HCT116 (cell line): ENCODE data around the gene LINGO4. TPM values are rescaled to one million over a fixed set of nuclear protein-coding genes. Genes with fewer than 3 reads are reported as not detected.

ENCODE experiments used
- ATAC-seq: fragments of 200-7000 bp; cut with Tn5 transposase; 2 replicates; pipeline ENCODE4 v1.9.1; 2020; ENCODE audit warnings: mild to moderate bottlenecking, moderate library complexity
- BruUV-seq: library from RNA; stranded (reverse); fragments of 400-500 nt; replicated peaks from 2 replicates; lab custom pipeline; 2021; lab: Mats Ljungman, UMichigan
- CTCF ChIA-PET: fragments of 300-600 bp; sonication (Branson Sonifier 250); formaldehyde crosslinking; loops from one replicate; lab custom pipeline; 2021; ENCODE audit warnings: antibody characterized with exemption; lab: Charles Lee
- POLR2A ChIA-PET: fragments of 300-600, 350-600 bp; sonication (Branson Sonifier 250); formaldehyde crosslinking; loops from one replicate; lab custom pipeline; 2021; ENCODE audit warnings: antibody characterized with exemption; lab: Charles Lee
- RAD21 ChIA-PET, 2 experiments: fragments of 300-600 bp; sonication (Branson Sonifier 250); formaldehyde crosslinking; loops; one replicate each; lab custom pipeline; 2023; ENCODE audit warnings: low total read pairs in 2 of 2; ENCODE audit not compliant: uncharacterized antibody in 2 of 2, unreplicated experiment in 2 of 2, low non-redundant PET in 1 of 2; lab: Charles Lee
- DNase-seq: peaks from one replicate; pipeline ENCODE4 v3.0.0-alpha.2; 2010; ENCODE audit warnings: low read depth, low spot score
- H2AFZ ChIP-seq: fragments of 200-600 bp; shearing (Covaris generic), sonication (generic); 2 replicates; pipeline ENCODE4 v1.6.1; 2017; ENCODE audit warnings: low read depth, mixed run types, mixed read lengths, antibody characterized with exemption, low read length; ENCODE audit not compliant: poor library complexity, severe bottlenecking
- H3K27ac ChIP-seq: 2 replicates; pipeline ENCODE4 v1.5.1; 2012; ENCODE audit warnings: low read depth, low read length
- H3K27me3 ChIP-seq: fragments of 200-600 bp; sonication (generic); 2 replicates; pipeline ENCODE4 v1.6.1; 2016; ENCODE audit warnings: mixed run types, low read length, mixed read lengths; ENCODE audit not compliant: insufficient read depth
- H3K36me3 ChIP-seq, 2 experiments: fragments of 200-500 bp in 1 of 2; fragments of 200-600 bp in 1 of 2; sonication (Bioruptor generic) in 1 of 2; sonication (generic) in 1 of 2; 2 replicates each; pipeline versions ENCODE4 v1.5.1 to v1.6.1; 2014 to 2016; ENCODE audit warnings: low read length in 2 of 2, inconsistent platforms in 1 of 2, mixed read lengths in 1 of 2, mixed run types in 1 of 2; ENCODE audit not compliant: insufficient read depth in 2 of 2, control insufficient read depth in 1 of 2
- H3K4me1 ChIP-seq, 2 experiments: fragments of 200-600 bp in 1 of 2; sonication (generic) in 1 of 2; 2 replicates each; pipeline versions ENCODE4 v1.5.1 to v1.6.1; 2012 to 2017; ENCODE audit warnings: low read length in 2 of 2, inconsistent platforms in 1 of 2, mild to moderate bottlenecking in 1 of 2, mixed read lengths in 1 of 2, mixed run types in 1 of 2, moderate library complexity in 1 of 2; ENCODE audit not compliant: insufficient read depth in 2 of 2, control insufficient read depth in 1 of 2
- H3K4me2 ChIP-seq: fragments of 200-600 bp; sonication (generic); 2 replicates; pipeline ENCODE4 v1.6.1; 2017; ENCODE audit warnings: mixed run types, low read length, mixed read lengths
- H3K4me3 ChIP-seq, 2 experiments: fragments of 200-600 bp in 1 of 2; sonication (generic) in 1 of 2; replicated peaks in 1 of 2; 2 replicates each; pipeline ENCODE4 v1.5.1; 2011 to 2016; ENCODE audit warnings: low read length in 2 of 2, control low read depth in 1 of 2, low read depth in 1 of 2, mild to moderate bottlenecking in 1 of 2, mixed read lengths in 1 of 2, mixed run types in 1 of 2
- H3K79me2 ChIP-seq: fragments of 200-600 bp; sonication (generic); 2 replicates; pipeline ENCODE4 v1.6.1; 2017; ENCODE audit warnings: mild to moderate bottlenecking, mixed run types, low read length, moderate library complexity, mixed read lengths; ENCODE audit not compliant: insufficient read depth
- H3K9ac ChIP-seq: fragments of 200-600 bp; sonication (generic); 2 replicates; pipeline ENCODE4 v1.6.1; 2016; ENCODE audit warnings: low read length, mixed read lengths
- H3K9me2 ChIP-seq: fragments of 200-600 bp; sonication (generic), shearing (Covaris generic); 2 replicates; pipeline ENCODE4 v1.6.1; 2017; ENCODE audit warnings: mixed run types, mild to moderate bottlenecking, moderate library complexity; ENCODE audit not compliant: insufficient read depth
- H3K9me3 ChIP-seq, 2 experiments: fragments of 200-500 bp in 1 of 2; fragments of 200-600 bp in 1 of 2; sonication (Bioruptor generic) in 1 of 2; sonication (generic) in 1 of 2; 2 replicates each; pipeline ENCODE4 v1.6.1; 2014 to 2017; ENCODE audit warnings: low read length in 2 of 2, mixed read lengths in 2 of 2, inconsistent platforms in 1 of 2, low read depth in 1 of 2, mild to moderate bottlenecking in 1 of 2, mixed run types in 1 of 2, moderate library complexity in 1 of 2; ENCODE audit not compliant: control insufficient read depth in 1 of 2, insufficient read depth in 1 of 2
- H4K20me1 ChIP-seq: fragments of 200-600 bp; sonication (generic), shearing (Covaris generic); 2 replicates; pipeline ENCODE4 v1.6.1; 2017; ENCODE audit warnings: mixed run types, mild to moderate bottlenecking, moderate library complexity; ENCODE audit not compliant: insufficient read depth
- CBX3 ChIP-seq: IDR thresholded peaks from 2 replicates; pipeline ENCODE4 v1.6.1; 2012; ENCODE audit warnings: low read depth
- CEBPB ChIP-seq: IDR thresholded peaks from 2 replicates; pipeline ENCODE4 v1.6.1; 2012; ENCODE audit warnings: low read depth
- EGR1 ChIP-seq: IDR thresholded peaks from 2 replicates; pipeline ENCODE4 v1.6.1; 2012; ENCODE audit warnings: low read depth
- EZH2 ChIP-seq: fragments of 200-600 bp; sonication (generic); IDR thresholded peaks from 2 replicates; pipeline ENCODE4 v1.6.1; 2017; ENCODE audit warnings: antibody characterized with exemption, mixed run types
- EZH2phosphoT487 ChIP-seq: fragments of 200-600 bp; IDR thresholded peaks from 2 replicates; pipeline ENCODE4 v1.6.1; 2018; ENCODE audit warnings: antibody characterized with exemption, borderline replicate concordance
- FOSL1 ChIP-seq: IDR thresholded peaks from 2 replicates; pipeline ENCODE4 v1.6.1; 2012; ENCODE audit warnings: low read depth
- JUND ChIP-seq: IDR thresholded peaks from 2 replicates; pipeline ENCODE4 v1.6.1; 2012
- MAX ChIP-seq: IDR thresholded peaks from 2 replicates; pipeline ENCODE4 v1.6.1; 2012
- POLR2A ChIP-seq: IDR thresholded peaks from 2 replicates; pipeline ENCODE4 v1.7.0; 2011; ENCODE audit warnings: borderline replicate concordance; ENCODE audit not compliant: insufficient read depth, insufficient read length; ENCODE audit errors: extremely low read depth
- RAD21 ChIP-seq: IDR thresholded peaks from 2 replicates; pipeline ENCODE4 v1.6.1; 2012; ENCODE audit warnings: low read depth, mild to moderate bottlenecking
- SIN3A ChIP-seq: IDR thresholded peaks from 2 replicates; pipeline ENCODE4 v1.6.1; 2012; ENCODE audit warnings: low read depth
- SP1 ChIP-seq: IDR thresholded peaks from 2 replicates; pipeline ENCODE4 v1.6.1; 2012; ENCODE audit warnings: low read depth
- SRF ChIP-seq: IDR thresholded peaks from 2 replicates; pipeline ENCODE4 v1.6.1; 2012; ENCODE audit warnings: low read depth
- TCF7L2 ChIP-seq: IDR thresholded peaks from 2 replicates; pipeline ENCODE4 v1.7.0; 2011; ENCODE audit warnings: borderline replicate concordance, inconsistent platforms; ENCODE audit not compliant: insufficient read depth, insufficient read length; ENCODE audit errors: extremely low read depth
- ZFX ChIP-seq: fragments of 450-650 bp; IDR thresholded peaks from 2 replicates; pipeline ENCODE4 v1.6.1; 2017
- ZNF274 ChIP-seq: fragments of 200-500 bp; sonication (Bioruptor generic); IDR thresholded peaks from 2 replicates; pipeline ENCODE4 v1.6.1; 2014; ENCODE audit warnings: mild to moderate bottlenecking, low read depth, low read length, inconsistent platforms
- intact Hi-C: fragments of 100-400 bp; cut with micrococcal nuclease; formaldehyde crosslinking; loops from 2 replicates; pipeline ENCODE4 v1.10.0; 2022
- total RNA-seq: library from RNA; stranded (reverse); gene quantifications from one replicate; pipeline ENCODE4 v1.2.1, GENCODE V29; 2021; ENCODE audit not compliant: unreplicated experiment
- TF ChIP-seq, protein P1 (sequence below): IDR thresholded peaks from 2 replicates; pipeline ENCODE4 v1.6.1; 2012
- TF ChIP-seq, protein P2 (sequence below): IDR thresholded peaks from 2 replicates; pipeline ENCODE4 v1.6.1; 2011; ENCODE audit warnings: mild to moderate bottlenecking, low read length, moderate library complexity; ENCODE audit not compliant: insufficient replicate concordance; ENCODE audit errors: extremely low read depth
- TF ChIP-seq, protein P3 (sequence below), 3 experiments: fragments of 200-600 bp in 1 of 3; sonication (generic) in 1 of 3; IDR thresholded peaks in 2 of 3; conservative IDR thresholded peaks in 1 of 3; 2 replicates each; pipeline ENCODE4 v1.5.1; 2012 to 2017; ENCODE audit warnings: low read depth in 2 of 3, low read length in 2 of 3, antibody characterized with exemption in 1 of 3, borderline replicate concordance in 1 of 3, control low read depth in 1 of 3, mild to moderate bottlenecking in 1 of 3, mixed read lengths in 1 of 3, mixed run types in 1 of 3, moderate library complexity in 1 of 3; ENCODE audit not compliant: insufficient read depth in 1 of 3

LINGO4 gene
- total RNA-seq, 1 experiment from 2014 or later = not detected

GRCh38 chr1:151831256-151831591, 26.0 kb upstream of the LINGO4 start:
- DNase-seq (no peak), ATAC-seq (no peak)
- H2AFZ ChIP-seq = no peak overlapping the region
- TF ChIP-seq RAD21 = no peak
- no peak for TF ChIP-seq CEBPB
- no peak for TF ChIP-seq EZH2phosphoT487
- no peak for TF ChIP-seq SRF
- TF ChIP-seq, protein P1, sequence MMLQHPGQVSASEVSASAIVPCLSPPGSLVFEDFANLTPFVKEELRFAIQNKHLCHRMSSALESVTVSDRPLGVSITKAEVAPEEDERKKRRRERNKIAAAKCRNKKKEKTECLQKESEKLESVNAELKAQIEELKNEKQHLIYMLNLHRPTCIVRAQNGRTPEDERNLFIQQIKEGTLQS = no peak
- TF ChIP-seq, protein P2, sequence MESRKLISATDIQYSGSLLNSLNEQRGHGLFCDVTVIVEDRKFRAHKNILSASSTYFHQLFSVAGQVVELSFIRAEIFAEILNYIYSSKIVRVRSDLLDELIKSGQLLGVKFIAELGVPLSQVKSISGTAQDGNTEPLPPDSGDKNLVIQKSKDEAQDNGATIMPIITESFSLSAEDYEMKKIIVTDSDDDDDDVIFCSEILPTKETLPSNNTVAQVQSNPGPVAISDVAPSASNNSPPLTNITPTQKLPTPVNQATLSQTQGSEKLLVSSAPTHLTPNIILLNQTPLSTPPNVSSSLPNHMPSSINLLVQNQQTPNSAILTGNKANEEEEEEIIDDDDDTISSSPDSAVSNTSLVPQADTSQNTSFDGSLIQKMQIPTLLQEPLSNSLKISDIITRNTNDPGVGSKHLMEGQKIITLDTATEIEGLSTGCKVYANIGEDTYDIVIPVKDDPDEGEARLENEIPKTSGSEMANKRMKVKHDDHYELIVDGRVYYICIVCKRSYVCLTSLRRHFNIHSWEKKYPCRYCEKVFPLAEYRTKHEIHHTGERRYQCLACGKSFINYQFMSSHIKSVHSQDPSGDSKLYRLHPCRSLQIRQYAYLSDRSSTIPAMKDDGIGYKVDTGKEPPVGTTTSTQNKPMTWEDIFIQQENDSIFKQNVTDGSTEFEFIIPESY = no peak
- no peak for TF ChIP-seq POLR2A
- TF ChIP-seq MAX = no peak
- TF ChIP-seq, protein P3, sequence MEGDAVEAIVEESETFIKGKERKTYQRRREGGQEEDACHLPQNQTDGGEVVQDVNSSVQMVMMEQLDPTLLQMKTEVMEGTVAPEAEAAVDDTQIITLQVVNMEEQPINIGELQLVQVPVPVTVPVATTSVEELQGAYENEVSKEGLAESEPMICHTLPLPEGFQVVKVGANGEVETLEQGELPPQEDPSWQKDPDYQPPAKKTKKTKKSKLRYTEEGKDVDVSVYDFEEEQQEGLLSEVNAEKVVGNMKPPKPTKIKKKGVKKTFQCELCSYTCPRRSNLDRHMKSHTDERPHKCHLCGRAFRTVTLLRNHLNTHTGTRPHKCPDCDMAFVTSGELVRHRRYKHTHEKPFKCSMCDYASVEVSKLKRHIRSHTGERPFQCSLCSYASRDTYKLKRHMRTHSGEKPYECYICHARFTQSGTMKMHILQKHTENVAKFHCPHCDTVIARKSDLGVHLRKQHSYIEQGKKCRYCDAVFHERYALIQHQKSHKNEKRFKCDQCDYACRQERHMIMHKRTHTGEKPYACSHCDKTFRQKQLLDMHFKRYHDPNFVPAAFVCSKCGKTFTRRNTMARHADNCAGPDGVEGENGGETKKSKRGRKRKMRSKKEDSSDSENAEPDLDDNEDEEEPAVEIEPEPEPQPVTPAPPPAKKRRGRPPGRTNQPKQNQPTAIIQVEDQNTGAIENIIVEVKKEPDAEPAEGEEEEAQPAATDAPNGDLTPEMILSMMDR (IDR thresholded peaks at IDR 0.05 in 2 of 3, conservative IDR thresholded peaks at IDR 0.05 in 1 of 3; ENCODE audit: borderline replicate concordance in 1 of 3, insufficient read depth in 1 of 3, low read depth in 2 of 3, low read length in 2 of 3) = no peak
- TF ChIP-seq ZFX = no peak
- TF ChIP-seq TCF7L2 = no peak
- no peak for TF ChIP-seq SIN3A
- TF ChIP-seq EZH2 = no peak
- no peak for TF ChIP-seq ZNF274
- no peak for TF ChIP-seq CBX3
- TF ChIP-seq FOSL1 = no peak
- TF ChIP-seq SP1 = no peak
- no peak for TF ChIP-seq EGR1
- TF ChIP-seq JUND = no peak
- H3K9me2 ChIP-seq = no peaks in the 10 kb centered on the region
- peak overlapping the region; percentile 67 for H3K4me2 ChIP-seq
- CTCF ChIA-PET = interaction anchor here (0.6 to 1.6 kb wide), 3 partner anchors 11 to 170 kb away, joined by 3 to 5 read pairs (median 5); no protein-coding TSS in a partner anchor
- RAD21 ChIA-PET = interaction anchor here in 1 of 2 experiments (0.6 kb wide), 1 partner anchor 292 kb away, joined by 4 read pairs; no protein-coding TSS in a partner anchor
- H3K27ac ChIP-seq = peak overlapping the region; percentile 36; the same call in 1 of the 2 replicates
- no peaks in the 10 kb centered on the region for H3K36me3 ChIP-seq
- intact Hi-C loops = no loop called here
- H3K4me1 ChIP-seq = peaks cover 20 to 46% of the 10 kb centered on the region in 2 experiments
- POLR2A ChIA-PET = interaction anchor here (1.3 kb wide), 1 partner anchor 11 kb away, joined by 4 read pairs; no protein-coding TSS in a partner anchor
- H3K27me3 ChIP-seq = no peaks in the 10 kb centered on the region
- H4K20me1 ChIP-seq = no peaks in the 10 kb centered on the region
- no peaks in the 10 kb centered on the region for H3K9me3 ChIP-seq
- H3K9ac ChIP-seq = 0 out of 2 replicates have a peak overlapping the region, but pooled peaks have one; percentile 29
- TSS peak; percentile 56 for BruUV-seq
- H3K4me3 ChIP-seq = peak overlapping the region; percentile 17 to 29; a peak in 1 of 4 replicates
- H3K79me2 ChIP-seq = no peaks in the 10 kb centered on the region
